Trophoblast cell (in vitro differentiated cells and primary cell): ENCODE measurements around the gene DISC1.

ENCODE experiments used
- DNase-seq, 2 donors: peaks; one replicate each; pipeline ENCODE4 v3.0.0-alpha.2; 2016
- H2AFZ ChIP-seq: 2 replicates; pipeline ENCODE4 v1.6.1; 2013; ENCODE audit warnings: low read length, moderate library complexity, mild to moderate bottlenecking; ENCODE audit not compliant: insufficient read depth, poor library complexity
- H2AK5ac ChIP-seq: 2 replicates; pipeline ENCODE4 v1.6.1; 2013; ENCODE audit warnings: mild to moderate bottlenecking, low read length
- H2BK120ac ChIP-seq: 2 replicates; pipeline ENCODE4 v1.6.1; 2013; ENCODE audit warnings: low read length, mild to moderate bottlenecking, moderate library complexity; ENCODE audit not compliant: insufficient read depth, poor library complexity
- H2BK12ac ChIP-seq: 2 replicates; pipeline ENCODE4 v1.6.1; 2013; ENCODE audit warnings: mild to moderate bottlenecking, low read length, moderate library complexity
- H2BK5ac ChIP-seq: 2 replicates; pipeline ENCODE4 v1.6.1; 2013; ENCODE audit warnings: low read length, low read depth, moderate library complexity, mild to moderate bottlenecking; ENCODE audit not compliant: poor library complexity
- H3K14ac ChIP-seq: 2 replicates; pipeline ENCODE4 v1.6.1; 2013; ENCODE audit warnings: mild to moderate bottlenecking, low read length
- H3K18ac ChIP-seq: 2 replicates; pipeline ENCODE4 v1.6.1; 2013; ENCODE audit warnings: mild to moderate bottlenecking, low read length
- H3K23ac ChIP-seq: 2 replicates; pipeline ENCODE4 v1.6.1; 2013; ENCODE audit warnings: low read length
- H3K27ac ChIP-seq: 2 replicates; pipeline ENCODE4 v1.5.1; 2013; ENCODE audit warnings: low read depth, mild to moderate bottlenecking, inconsistent platforms, low read length, moderate library complexity
- H3K27me3 ChIP-seq: 2 replicates; pipeline ENCODE4 v1.6.1; 2013; ENCODE audit warnings: inconsistent platforms, mild to moderate bottlenecking, low read length, moderate library complexity; ENCODE audit not compliant: insufficient read depth
- H3K36me3 ChIP-seq, 2 experiments: 1 replicate in 1 of 2; 2 replicates in 1 of 2; pipeline ENCODE4 v1.6.1; 2013; ENCODE audit warnings: low read length in 2 of 2, mild to moderate bottlenecking in 2 of 2, moderate library complexity in 1 of 2; ENCODE audit not compliant: insufficient read depth in 2 of 2, control insufficient read depth in 1 of 2
- H3K4ac ChIP-seq: 2 replicates; pipeline ENCODE4 v1.6.1; 2013; ENCODE audit warnings: low read depth, mild to moderate bottlenecking, low read length, moderate library complexity
- H3K4me1 ChIP-seq, 2 experiments: 1 replicate in 1 of 2; 2 replicates in 1 of 2; pipeline ENCODE4 v1.6.1; 2013; ENCODE audit warnings: low read length in 2 of 2, mild to moderate bottlenecking in 2 of 2, moderate library complexity in 1 of 2; ENCODE audit not compliant: insufficient read depth in 2 of 2, control insufficient read depth in 1 of 2
- H3K4me2 ChIP-seq: 2 replicates; pipeline ENCODE4 v1.6.1; 2013; ENCODE audit warnings: inconsistent platforms, mild to moderate bottlenecking, low read length, moderate library complexity
- H3K4me3 ChIP-seq: 2 replicates; pipeline ENCODE4 v1.5.1; 2013; ENCODE audit warnings: mild to moderate bottlenecking, low read depth, low read length, inconsistent platforms
- H3K79me1 ChIP-seq: one replicate; pipeline ENCODE4 v1.6.1; 2013; ENCODE audit warnings: low read length
- H3K79me2 ChIP-seq: 2 replicates; pipeline ENCODE4 v1.6.1; 2013; ENCODE audit warnings: low read length, mild to moderate bottlenecking; ENCODE audit not compliant: control insufficient read depth, insufficient read depth, poor library complexity
- H3K9ac ChIP-seq: 2 replicates; pipeline ENCODE4 v1.6.1; 2013; ENCODE audit warnings: mild to moderate bottlenecking, low read length
- H3K9me3 ChIP-seq: 2 replicates; pipeline ENCODE4 v1.6.1; 2013; ENCODE audit warnings: low read depth, mild to moderate bottlenecking, control low read depth, inconsistent platforms, low read length; ENCODE audit not compliant: insufficient read depth
- H4K12ac ChIP-seq: 2 replicates; pipeline ENCODE4 v1.6.1; 2013; ENCODE audit warnings: low read depth, mild to moderate bottlenecking, low read length, moderate library complexity
- H4K8ac ChIP-seq: 2 replicates; pipeline ENCODE4 v1.6.1; 2013; ENCODE audit warnings: low read depth, mild to moderate bottlenecking, low read length, moderate library complexity
- H4K91ac ChIP-seq: one replicate; pipeline ENCODE4 v1.6.1; 2013; ENCODE audit warnings: low read depth, mild to moderate bottlenecking, low read length, moderate library complexity
- WGBS: extraction: QIAGEN DNeasy Blood & Tissue Kit; methylation state at CpG from one replicate; pipeline ENCODE4 v1.1.7; 2013; ENCODE audit warnings: missing lambda C conversion rate; ENCODE audit not compliant: insufficient read length, insufficient coverage; ENCODE audit errors: extremely low coverage; 5-methylcytosine and 5-hydroxymethylcytosine counted together

Gene DISC1

GRCh38 chr1:231583376-231583775 lies 43.2 kb upstream of the DISC1 start:
- H3K79me1 ChIP-seq = no peaks in the 10 kb centered on the region
- no peaks in the 10 kb centered on the region for H3K9me3 ChIP-seq
- no peak overlapping the region for H2AK5ac ChIP-seq
- H2AFZ ChIP-seq = no peak overlapping the region
- H3K4me2 ChIP-seq = no peak overlapping the region
- H3K27ac ChIP-seq = no peak overlapping the region
- H4K8ac ChIP-seq = no peak overlapping the region
- no peak overlapping the region for H3K9ac ChIP-seq
- no peaks in the 10 kb centered on the region for H3K79me2 ChIP-seq
- no peak overlapping the region for H4K91ac ChIP-seq
- H2BK5ac ChIP-seq = no peak overlapping the region
- no peak overlapping the region for H3K14ac ChIP-seq
- no peaks in the 10 kb centered on the region for H3K4me1 ChIP-seq
- H3K23ac ChIP-seq = no peak overlapping the region
- H2BK120ac ChIP-seq = no peak overlapping the region
- H4K12ac ChIP-seq = no peak overlapping the region
- no peaks in the 10 kb centered on the region for H3K27me3 ChIP-seq
- H3K4me3 ChIP-seq = no peak overlapping the region
- H3K18ac ChIP-seq = no peak overlapping the region
- WGBS = no CpG with 5 or more reads among the region's 6 CpGs
- no peak overlapping the region for H3K4ac ChIP-seq
- H3K36me3 ChIP-seq = no peaks in the 10 kb centered on the region
- no peak overlapping the region for H2BK12ac ChIP-seq
- DNase-seq = no peak

- DNase-seq = peak; percentile 2 to 41
- Histone ChIP-seq H3K79me1 (no peaks in the 10 kb centered on the region), H3K18ac (no peak overlapping the region), H4K12ac (no peak overlapping the region), H3K4me2 (no peak overlapping the region), H3K27ac (no peak overlapping the region), H2BK12ac (no peak overlapping the region), H3K79me2 (no peaks in the 10 kb centered on the region), H4K8ac (no peak overlapping the region), H2BK5ac (no peak overlapping the region), H3K9me3 (no peaks in the 10 kb centered on the region), H3K14ac (no peak overlapping the region), H3K4ac (no peak overlapping the region), H2BK120ac (no peak overlapping the region), H2AK5ac (no peak overlapping the region), H3K4me1 (no peaks in the 10 kb centered on the region), H4K91ac (no peak overlapping the region), H2AFZ (no peak overlapping the region), H3K9ac (no peak overlapping the region), H3K23ac (no peak overlapping the region), H3K27me3 (no peaks in the 10 kb centered on the region), H3K36me3 (no peaks in the 10 kb centered on the region), H3K4me3 (no peak overlapping the region)
- no CpG with 5 or more reads among the region's 3 CpGs for whole genome bisulfite sequencing
Observed at GRCh38 chr1:231584117-231584516, 42.5 kb upstream of the DISC1 start.

DNA sequence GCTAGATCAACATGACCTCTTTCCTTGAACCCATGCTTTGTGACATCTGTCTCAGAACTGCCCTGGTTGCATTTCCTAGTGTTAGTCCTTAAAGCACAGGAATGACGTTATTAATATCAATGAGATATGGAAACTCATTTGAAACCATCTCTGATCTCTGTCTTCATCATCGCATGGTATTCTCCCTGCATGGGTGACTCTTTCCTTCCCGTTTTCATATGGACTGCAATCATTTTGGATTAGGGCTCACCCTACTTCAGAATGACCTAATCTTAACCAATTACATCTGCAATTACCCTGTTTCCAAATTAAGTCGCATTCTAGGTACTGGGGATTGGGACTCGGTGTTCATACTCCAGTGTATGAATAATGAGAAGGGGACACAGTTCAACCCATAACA lies 41.7 kb upstream of the DISC1 start:
- Histone ChIP-seq H4K12ac (no peak overlapping the region), H3K9me3 (no peaks in the 10 kb centered on the region), H2BK5ac (no peak overlapping the region), H3K79me2 (no peaks in the 10 kb centered on the region), H2BK120ac (no peak overlapping the region), H2AFZ (no peak overlapping the region), H3K4me2 (no peak overlapping the region), H3K4ac (no peak overlapping the region), H4K91ac (no peak overlapping the region), H4K8ac (no peak overlapping the region), H2BK12ac (no peak overlapping the region), H3K27ac (no peak overlapping the region), H2AK5ac (no peak overlapping the region), H3K36me3 (no peaks in the 10 kb centered on the region), H3K23ac (no peak overlapping the region), H3K4me3 (no peak overlapping the region), H3K18ac (no peak overlapping the region), H3K4me1 (no peaks in the 10 kb centered on the region), H3K9ac (no peak overlapping the region), H3K14ac (no peak overlapping the region), H3K79me1 (no peaks in the 10 kb centered on the region), H3K27me3 (no peaks in the 10 kb centered on the region)
- no peak for DNase-seq
- WGBS = no CpG with 5 or more reads among the region's 5 CpGs

- no peak overlapping the region for H2BK120ac ChIP-seq
Observed at GRCh38 chr1:231590453-231591198, 36.0 kb upstream of the DISC1 start.

More at GRCh38 chr1:231590453-231591198, 36.0 kb upstream of the DISC1 start:
- Histone ChIP-seq H4K8ac (no peak overlapping the region), H3K79me1 (no peaks in the 10 kb centered on the region), H3K4me1 (no peaks in the 10 kb centered on the region), H3K14ac (no peak overlapping the region), H3K9ac (no peak overlapping the region), H3K18ac (no peak overlapping the region), H3K9me3 (no peaks in the 10 kb centered on the region), H3K4me2 (no peak overlapping the region), H4K12ac (no peak overlapping the region), H3K36me3 (no peaks in the 10 kb centered on the region), H3K4me3 (no peak overlapping the region), H2BK12ac (no peak overlapping the region), H2AFZ (no peak overlapping the region), H2AK5ac (no peak overlapping the region), H2BK5ac (no peak overlapping the region), H3K79me2 (no peaks in the 10 kb centered on the region), H4K91ac (no peak overlapping the region), H3K27me3 (no peaks in the 10 kb centered on the region), H3K4ac (no peak overlapping the region), H3K23ac (no peak overlapping the region), H3K27ac (no peak overlapping the region)
- no CpG with 5 or more reads among the region's 12 CpGs for WGBS
- peak; percentile 56 to 74 for DNase-seq
